ENCODE results near the gene SERPINE2.

- peak; percentile 82 for TF ChIP-seq CTCF (conservative IDR thresholded peaks at IDR 0.05)
- no peak for TF ChIP-seq ZFX (IDR thresholded peaks at IDR 0.05)
Observed at GRCh38 chr2:223989206-223989855, 49.8 kb downstream of the SERPINE2 start.
